ENCODE results near the gene FMC1.

FMC1 gene

GRCh38 chr7:139384611-139385010 is 43.5 kb downstream of the FMC1 start:
- DNase-seq = no peak

DNA sequence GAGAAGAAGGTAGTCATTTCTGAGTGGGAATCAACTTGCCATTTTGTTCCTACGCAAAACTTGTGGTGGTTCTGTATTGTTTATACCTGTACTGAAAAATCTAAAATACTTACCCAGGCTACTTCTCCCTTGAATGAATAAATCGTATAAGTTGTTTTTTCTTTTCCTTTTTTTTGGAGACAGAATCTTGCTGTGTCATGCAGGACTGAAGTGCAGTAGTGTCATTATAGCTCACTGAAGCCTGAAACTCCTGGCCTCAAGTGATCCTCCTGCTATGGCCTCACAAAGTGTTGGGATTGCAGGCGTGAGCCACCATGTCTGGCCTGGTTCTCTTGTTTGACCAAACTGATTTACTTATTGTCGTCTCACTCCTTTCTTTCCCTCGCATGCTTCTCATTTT is 46.5 kb downstream of the FMC1 start:
- no peak for DNase-seq

- no peak for DNase-seq
These were observed 48.0 kb downstream of the FMC1 start for GRCh38 chr7:139389091-139389490.

- DNase-seq = no peak
These were observed 48.6 kb downstream of the FMC1 start for GRCh38 chr7:139389774-139390173.

GRCh38 chr7:139393621-139394211 is 52.6 kb downstream of the FMC1 start:
- DNase-seq = no peak

- DNase-seq = no peak
These were observed 53.4 kb downstream of the FMC1 start for GRCh38 chr7:139394540-139394939.

All from fibroblast of skin of scalp (primary cell).